ENCODE measurements around the gene TIFAB. TPM values are rescaled to one million over a fixed set of nuclear protein-coding genes. Genes with fewer than 3 reads are reported as not detected.

TIFAB gene
- total RNA-seq, 4 donors from 2014 or later: 0.10 TPM; not detected in 3

DNA sequence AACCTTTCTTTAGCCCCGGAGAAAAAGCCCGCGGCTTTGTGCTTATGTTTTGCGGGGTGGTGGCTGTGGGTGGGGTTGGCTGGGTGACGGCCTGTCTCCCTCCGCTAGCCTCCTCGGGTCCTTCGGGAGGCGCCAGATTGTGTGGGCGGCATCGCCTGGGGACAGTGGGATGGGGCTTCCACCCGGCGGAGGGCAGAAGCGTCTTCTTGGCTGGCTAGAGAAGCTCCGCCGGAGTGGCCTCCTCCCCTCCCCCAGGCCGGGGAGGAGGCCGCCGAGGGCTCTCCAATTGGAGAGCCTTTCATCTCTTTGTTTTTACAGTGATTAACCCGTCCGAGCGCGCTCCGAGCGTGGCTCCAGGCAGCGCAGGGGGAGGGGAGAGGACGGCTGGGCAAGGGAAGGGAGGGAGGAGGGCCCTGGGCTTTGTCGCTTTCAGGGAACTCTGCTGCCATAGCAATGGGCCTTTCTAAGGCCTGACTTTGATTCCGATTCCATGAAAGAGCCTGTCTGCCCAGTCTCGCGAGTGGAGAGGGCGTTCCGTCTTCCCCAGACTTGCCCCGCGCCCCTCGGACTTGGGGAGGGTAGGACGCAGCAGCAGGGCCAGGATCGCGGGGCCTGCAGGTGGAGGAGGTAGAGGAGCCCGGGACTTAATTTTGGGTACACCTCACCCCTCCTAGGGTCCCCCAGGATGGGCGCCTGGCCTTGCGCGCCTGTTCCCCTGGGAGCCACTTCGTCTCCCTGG is 36.7 kb upstream of the TIFAB start:
- peak overlapping the region; percentile 4 for H3K4me3 ChIP-seq (ENCODE audit: low read depth, poor library complexity, severe bottlenecking)
- 4 to 6% methylated on average over 39 to 40 of the region's 44 CpGs for WGBS, 2 donors
- no peak for TF ChIP-seq POLR2A (IDR thresholded peaks at IDR 0.05)
- TF ChIP-seq, protein P1, sequence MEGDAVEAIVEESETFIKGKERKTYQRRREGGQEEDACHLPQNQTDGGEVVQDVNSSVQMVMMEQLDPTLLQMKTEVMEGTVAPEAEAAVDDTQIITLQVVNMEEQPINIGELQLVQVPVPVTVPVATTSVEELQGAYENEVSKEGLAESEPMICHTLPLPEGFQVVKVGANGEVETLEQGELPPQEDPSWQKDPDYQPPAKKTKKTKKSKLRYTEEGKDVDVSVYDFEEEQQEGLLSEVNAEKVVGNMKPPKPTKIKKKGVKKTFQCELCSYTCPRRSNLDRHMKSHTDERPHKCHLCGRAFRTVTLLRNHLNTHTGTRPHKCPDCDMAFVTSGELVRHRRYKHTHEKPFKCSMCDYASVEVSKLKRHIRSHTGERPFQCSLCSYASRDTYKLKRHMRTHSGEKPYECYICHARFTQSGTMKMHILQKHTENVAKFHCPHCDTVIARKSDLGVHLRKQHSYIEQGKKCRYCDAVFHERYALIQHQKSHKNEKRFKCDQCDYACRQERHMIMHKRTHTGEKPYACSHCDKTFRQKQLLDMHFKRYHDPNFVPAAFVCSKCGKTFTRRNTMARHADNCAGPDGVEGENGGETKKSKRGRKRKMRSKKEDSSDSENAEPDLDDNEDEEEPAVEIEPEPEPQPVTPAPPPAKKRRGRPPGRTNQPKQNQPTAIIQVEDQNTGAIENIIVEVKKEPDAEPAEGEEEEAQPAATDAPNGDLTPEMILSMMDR (IDR thresholded peaks at IDR 0.05): no peak
- intact Hi-C loops (cut with DNase I; ENCODE audit: low total_unique reads): no loop called here
- DNase-seq (ENCODE audit: low spot score in 2 of 2): no peak

DNA sequence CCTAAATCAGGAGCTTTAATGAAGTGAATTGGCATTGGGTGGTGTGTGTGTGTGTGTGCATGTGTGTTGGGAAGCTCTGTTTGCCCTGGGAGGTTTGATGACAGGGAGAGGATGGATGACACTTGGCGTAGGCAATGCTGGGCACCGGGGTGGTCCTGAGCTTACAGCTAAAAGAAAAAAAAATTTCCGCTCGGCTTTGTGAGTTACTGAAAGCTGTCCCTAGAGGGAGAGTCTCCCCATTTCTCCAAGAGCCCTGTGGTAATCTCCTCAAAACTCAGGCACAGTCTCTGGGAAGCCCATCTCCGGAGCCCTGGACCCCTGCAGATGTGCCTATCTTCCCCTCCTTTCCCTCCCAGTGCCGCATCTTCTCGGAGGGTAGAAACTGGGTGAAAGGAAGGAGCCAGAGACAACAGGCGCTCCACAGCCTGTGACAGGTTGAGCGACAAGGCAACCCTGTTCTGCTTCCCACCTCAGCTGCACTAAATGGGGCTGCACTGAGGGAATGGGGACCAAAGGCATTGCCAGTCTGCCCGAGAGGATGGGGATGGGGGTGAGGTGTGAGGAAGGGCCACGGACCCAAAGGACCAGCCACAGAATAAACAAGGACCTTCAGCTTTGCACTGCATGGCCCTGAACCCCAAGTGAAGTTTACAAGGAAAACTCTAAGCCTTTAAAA is 35.8 kb upstream of the TIFAB start:
- WGBS, 2 donors: 64 to 65% methylated on average over 11 of the region's 11 CpGs
- H3K4me3 ChIP-seq (ENCODE audit: low read depth, poor library complexity, severe bottlenecking): no peak overlapping the region
- peak in 1 of 2 donors; percentile 66 for DNase-seq (ENCODE audit: low spot score in 2 of 2)
- intact Hi-C loops (cut with DNase I; ENCODE audit: low total_unique reads): no loop called here
- no peak for TF ChIP-seq POLR2A (IDR thresholded peaks at IDR 0.05)
- TF ChIP-seq, protein P1 (IDR thresholded peaks at IDR 0.05): no peak

DNA sequence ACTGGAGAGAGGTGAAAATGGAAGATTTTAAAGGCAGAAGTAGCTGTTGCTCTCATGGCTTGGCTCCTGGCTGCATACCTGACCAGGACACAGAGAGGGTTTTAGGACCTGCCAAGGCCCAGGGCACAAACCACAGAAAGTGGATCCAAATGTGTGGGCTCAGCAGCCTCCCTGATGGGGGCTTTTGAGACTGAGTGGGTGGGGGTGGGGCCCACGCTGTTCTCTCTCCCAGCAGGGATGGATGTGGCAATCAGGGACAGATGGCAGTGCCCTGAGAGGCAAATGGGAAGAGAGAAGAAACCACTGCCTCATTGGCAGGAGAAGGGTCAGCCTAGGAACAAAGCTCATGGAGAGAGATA is 34.9 kb upstream of the TIFAB start:
- DNase-seq (ENCODE audit: low spot score in 2 of 2): peak in 1 of 2 donors; percentile 62
- H3K4me3 ChIP-seq (ENCODE audit: low read depth, poor library complexity, severe bottlenecking): no peak overlapping the region
- WGBS, 2 donors: 77 to 80% methylated on average over 1 of the region's 1 CpG
- no peak for TF ChIP-seq POLR2A (IDR thresholded peaks at IDR 0.05)
- intact Hi-C loops (cut with DNase I; ENCODE audit: low total_unique reads): no loop called here

DNA sequence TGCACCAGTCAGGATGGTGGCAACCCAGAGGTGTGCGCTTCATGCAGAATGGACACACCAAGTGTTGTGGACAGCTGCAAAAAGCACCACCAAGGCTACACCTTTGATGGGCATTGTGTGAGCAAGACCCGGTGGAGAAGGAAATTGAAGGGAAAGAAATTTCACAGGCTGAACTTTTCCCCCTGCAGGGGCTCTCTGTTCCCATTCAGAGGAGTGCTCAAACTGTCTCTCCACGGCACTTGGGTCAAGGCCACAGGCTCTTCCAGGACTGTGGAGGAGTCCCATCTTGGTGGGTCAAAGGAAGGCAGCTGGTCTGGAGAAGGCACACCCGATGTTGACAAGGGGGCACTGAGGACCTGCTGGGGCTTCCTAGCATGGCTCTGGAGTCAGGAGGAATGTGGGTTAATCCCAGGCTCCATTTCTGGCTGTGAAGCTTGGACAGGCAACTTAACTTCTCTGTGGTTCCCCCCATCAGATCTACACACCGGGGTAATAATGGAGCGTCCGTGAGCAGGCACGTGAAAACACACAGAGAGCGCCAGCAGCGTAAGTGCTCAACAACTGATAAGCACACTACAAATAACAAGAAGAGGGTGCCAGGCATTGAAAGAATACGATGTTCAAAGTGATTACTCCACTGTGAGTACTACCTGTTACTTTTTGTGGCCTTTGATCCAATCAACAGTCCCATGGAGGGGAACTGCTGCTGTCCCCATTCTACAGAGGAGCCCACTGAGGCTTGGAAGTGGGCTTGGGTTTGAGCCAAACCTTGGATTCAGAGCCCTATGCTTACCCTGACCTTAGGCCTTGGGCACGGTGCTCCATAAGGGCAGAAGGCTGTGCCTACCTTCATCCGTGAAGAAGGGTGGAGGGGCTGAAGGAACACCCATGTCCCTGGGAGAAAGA is 34.2 kb upstream of the TIFAB start:
- DNase-seq (ENCODE audit: low spot score in 2 of 2): peak in 1 of 2 donors; percentile 45
- WGBS, 2 donors: 87 to 89% methylated on average over 13 of the region's 13 CpGs
- intact Hi-C loops (cut with DNase I; ENCODE audit: low total_unique reads): no loop called here

DNA sequence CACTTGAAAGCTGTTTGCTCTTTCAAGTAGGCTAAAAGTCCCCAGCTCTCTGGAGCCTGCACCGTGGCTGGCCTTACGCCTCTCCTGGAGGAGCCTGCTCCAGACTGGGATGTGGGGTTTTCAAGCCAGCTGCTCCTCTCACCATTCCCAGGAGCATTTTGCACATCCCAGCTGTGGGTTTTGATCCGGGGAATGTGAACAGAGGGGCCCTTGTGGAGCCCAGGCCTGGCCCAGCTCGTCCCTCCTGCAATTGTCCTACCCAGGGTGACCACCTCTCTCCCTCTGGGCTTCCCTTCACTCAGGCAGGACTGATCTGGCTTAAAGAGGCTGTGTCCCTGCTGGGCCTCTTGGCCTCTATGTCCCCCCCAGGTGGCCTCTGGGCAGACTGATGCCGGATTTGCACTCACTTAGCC is 32.5 kb upstream of the TIFAB start:
- no peak overlapping the region for H3K4me3 ChIP-seq (ENCODE audit: low read depth, poor library complexity, severe bottlenecking)
- intact Hi-C loops (cut with DNase I; ENCODE audit: low total_unique reads): no loop called here
- TF ChIP-seq POLR2A (IDR thresholded peaks at IDR 0.05): no peak
- TF ChIP-seq, protein P1 (IDR thresholded peaks at IDR 0.05): no peak
- 83 to 86% methylated on average over 5 of the region's 5 CpGs for WGBS, 2 donors
- DNase-seq (ENCODE audit: low spot score in 2 of 2): peak in 1 of 2 donors; percentile 76

More for the DNA sequence above, 34.2 kb upstream of the TIFAB start:
- TF ChIP-seq, protein P1 (IDR thresholded peaks at IDR 0.05): no peak
- TF ChIP-seq POLR2A (IDR thresholded peaks at IDR 0.05): no peak
- H3K4me3 ChIP-seq (ENCODE audit: low read depth, poor library complexity, severe bottlenecking): no peak overlapping the region

DNA sequence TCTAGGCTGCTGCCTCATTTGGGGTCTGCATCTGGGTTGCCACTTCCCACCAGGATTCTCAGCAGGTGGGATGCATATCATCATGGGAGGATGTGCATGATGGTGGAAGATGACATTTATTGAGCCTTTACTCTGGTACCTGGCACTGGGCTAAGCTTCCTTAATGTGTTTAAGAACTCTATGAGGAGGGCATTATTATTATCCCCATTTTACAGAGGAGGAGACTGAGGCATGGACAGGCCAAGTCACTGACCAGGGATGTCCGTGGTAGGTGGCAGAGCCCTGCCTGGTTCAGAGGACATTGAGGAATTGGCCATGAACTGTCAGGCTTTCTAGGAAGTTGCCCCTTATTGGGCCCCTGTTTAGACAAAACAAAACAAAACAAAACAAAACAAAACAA is 31.1 kb upstream of the TIFAB start:
- no peak overlapping the region for H3K4me3 ChIP-seq (ENCODE audit: low read depth, poor library complexity, severe bottlenecking)
- peak in 1 of 2 donors; percentile 10 for DNase-seq (ENCODE audit: low spot score in 2 of 2)
- TF ChIP-seq POLR2A (IDR thresholded peaks at IDR 0.05): no peak
- TF ChIP-seq, protein P1 (IDR thresholded peaks at IDR 0.05): no peak
- WGBS, 2 donors: 88 to 91% methylated on average over 1 of the region's 1 CpG
- intact Hi-C loops (cut with DNase I; ENCODE audit: low total_unique reads): no loop called here

All from lower leg skin (tissue), 4 donors.